Heart left ventricle (tissue), 13 donors: ENCODE results near the gene CLSTN2.

Source experiments
- POLR2A ChIP-seq, 2 donors: fragments of 450-650 bp; IDR thresholded peaks; one replicate each; pipeline ENCODE4 v1.6.1; 2017; ENCODE audit warnings: antibody characterized with exemption in 2 of 2, mild to moderate bottlenecking in 2 of 2, moderate library complexity in 2 of 2
- TF ChIP-seq, protein P1 (sequence below), 12 donors: fragments of 200-600 bp; sonication (generic) in 4 of 12; IDR thresholded peaks; one replicate each; pipeline versions ENCODE4 v1.5.0 to v1.8.0; 2018 to 2022; ENCODE audit warnings: antibody characterized with exemption in 12 of 12, mild to moderate bottlenecking in 5 of 12
- donor health status: ischemic (EF 13 %, LVEDD 7.1; RV severe dilation, severe dysfunction).
- donor health status: DM: no; HTN: yes; CAD: no.
- donor health status: DM: no; HTN: no; CAD: no.
- donor health status: ischemic (EF 25% LVEDD 6.9; RV normal size, moderate dysfunction).
- donor health status: ischemic (EF 25% LVEDD 5.7; RV mildly dilated, moderate dysfunction).
- donor health status: ischemic (EF 35%, LVEDD 5.7; RV mildly dilated, moderate dysfunction).
- donor health status: nonischemic (EF 11% LVEDD 7.7; RV severe dilation, severe dysfunction).
- donor health status: DM: yes; HTN: yes; CAD: no.
- donor health status: PGD.
- donor health status: ischemic (EF 29% LVEDD 5.4; RV normal size, mild dysfunction).
- donor health status: nonischemic (EF 23%, LVEDD 6.1; RV moderate dilation, normal function).

DNA sequence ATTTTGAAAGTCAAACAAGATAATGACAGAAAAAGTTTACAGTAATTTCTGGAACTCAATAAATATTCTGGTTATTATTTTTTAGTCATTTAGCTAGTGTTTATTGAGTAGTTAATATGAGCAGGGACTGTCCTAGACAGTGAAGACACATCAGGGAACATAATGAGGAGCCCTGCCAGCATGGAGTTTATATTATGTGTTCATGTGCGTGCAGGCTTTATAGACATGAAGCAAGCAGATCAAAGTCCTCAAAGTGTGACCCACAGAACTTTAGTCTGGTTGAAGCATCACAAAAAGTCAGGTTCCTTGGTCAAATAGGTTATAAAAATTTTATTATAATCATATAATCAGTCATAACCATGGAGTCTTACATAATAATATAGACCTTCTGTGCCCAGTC, 289.3 kb downstream of the CLSTN2 start:
- no peak for TF ChIP-seq POLR2A (IDR thresholded peaks at IDR 0.05)
- TF ChIP-seq, protein P1, sequence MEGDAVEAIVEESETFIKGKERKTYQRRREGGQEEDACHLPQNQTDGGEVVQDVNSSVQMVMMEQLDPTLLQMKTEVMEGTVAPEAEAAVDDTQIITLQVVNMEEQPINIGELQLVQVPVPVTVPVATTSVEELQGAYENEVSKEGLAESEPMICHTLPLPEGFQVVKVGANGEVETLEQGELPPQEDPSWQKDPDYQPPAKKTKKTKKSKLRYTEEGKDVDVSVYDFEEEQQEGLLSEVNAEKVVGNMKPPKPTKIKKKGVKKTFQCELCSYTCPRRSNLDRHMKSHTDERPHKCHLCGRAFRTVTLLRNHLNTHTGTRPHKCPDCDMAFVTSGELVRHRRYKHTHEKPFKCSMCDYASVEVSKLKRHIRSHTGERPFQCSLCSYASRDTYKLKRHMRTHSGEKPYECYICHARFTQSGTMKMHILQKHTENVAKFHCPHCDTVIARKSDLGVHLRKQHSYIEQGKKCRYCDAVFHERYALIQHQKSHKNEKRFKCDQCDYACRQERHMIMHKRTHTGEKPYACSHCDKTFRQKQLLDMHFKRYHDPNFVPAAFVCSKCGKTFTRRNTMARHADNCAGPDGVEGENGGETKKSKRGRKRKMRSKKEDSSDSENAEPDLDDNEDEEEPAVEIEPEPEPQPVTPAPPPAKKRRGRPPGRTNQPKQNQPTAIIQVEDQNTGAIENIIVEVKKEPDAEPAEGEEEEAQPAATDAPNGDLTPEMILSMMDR (IDR thresholded peaks at IDR 0.05): no peak
